HG02943 (cell line): Measurements from ENCODE around the gene TMPRSS15.

Source experiments
- ATAC-seq: cut with Tn5 transposase; IDR thresholded peaks from one replicate; pipeline ENCODE4 v1.9.1; 2021; ENCODE audit warnings: mild to moderate bottlenecking, low read depth, moderate library complexity; ENCODE audit not compliant: unreplicated experiment

Gene TMPRSS15

GRCh38 chr21:18354947-18355346 is 48.6 kb downstream of the TMPRSS15 start:
- ATAC-seq, result no peak

GRCh38 chr21:18350216-18350615 is 53.4 kb downstream of the TMPRSS15 start:
- ATAC-seq, result no peak

GRCh38 chr21:18349468-18349867 is 54.1 kb downstream of the TMPRSS15 start:
- ATAC-seq, result no peak

GRCh38 chr21:18340387-18340942 is 63.1 kb downstream of the TMPRSS15 start:
- ATAC-seq, result no peak

GRCh38 chr21:18335651-18336236 is 67.8 kb downstream of the TMPRSS15 start:
- no peak for ATAC-seq

- no peak for ATAC-seq
Measured at GRCh38 chr21:18334066-18334465, 69.5 kb downstream of the TMPRSS15 start.

- ATAC-seq, result no peak
Measured at GRCh38 chr21:18318156-18318555, 85.4 kb downstream of the TMPRSS15 start.

GRCh38 chr21:18298228-18298627 is 105.4 kb downstream of the TMPRSS15 start:
- no peak for ATAC-seq

- ATAC-seq, result no peak
Measured at GRCh38 chr21:18294100-18294499, 109.5 kb downstream of the TMPRSS15 start.

- no peak for ATAC-seq
Measured at GRCh38 chr21:18289876-18290275, 113.7 kb downstream of the TMPRSS15 start.

- no peak for ATAC-seq
Measured at GRCh38 chr21:18285379-18285778, 118.2 kb downstream of the TMPRSS15 start.

GRCh38 chr21:18275781-18276180 is 127.8 kb downstream of the TMPRSS15 start:
- ATAC-seq, result no peak

GRCh38 chr21:18274370-18274769 is 129.2 kb downstream of the TMPRSS15 start:
- no peak for ATAC-seq

- no peak for ATAC-seq
Measured at GRCh38 chr21:18273400-18273799, 130.2 kb downstream of the TMPRSS15 start.

- ATAC-seq, result no peak
Measured at GRCh38 chr21:18269856-18270255, 133.7 kb downstream of the TMPRSS15 start.

- ATAC-seq, result no peak
Measured at GRCh38 chr21:18268906-18269305, 134.7 kb downstream of the TMPRSS15 start.

- no peak for ATAC-seq
Measured at GRCh38 chr21:18267496-18267895, 136.1 kb downstream of the TMPRSS15 start.

- no peak for ATAC-seq
Measured at GRCh38 chr21:18265944-18266343, 137.6 kb downstream of the TMPRSS15 start.

- ATAC-seq, result no peak
Measured at GRCh38 chr21:18253799-18254198, 149.8 kb downstream of the TMPRSS15 start.

GRCh38 chr21:18253221-18253620 is 150.4 kb downstream of the TMPRSS15 start:
- ATAC-seq, result no peak

- ATAC-seq, result no peak
Measured at GRCh38 chr21:18252680-18253079, 150.9 kb downstream of the TMPRSS15 start.

GRCh38 chr21:18252256-18252655 is 151.3 kb downstream of the TMPRSS15 start:
- no peak for ATAC-seq

GRCh38 chr21:18251065-18251464 is 152.5 kb downstream of the TMPRSS15 start:
- ATAC-seq, result no peak
